K562 (cell line): ENCODE data around the gene CCDC32. TPM values are rescaled to one million over a fixed set of nuclear protein-coding genes. Genes with fewer than 3 reads are reported as not detected.

Experiments
- DDX20 ChIP-seq: fragments of 450-650 bp; IDR thresholded peaks from 2 replicates; pipeline ENCODE4 v1.6.1; 2016; ENCODE audit warnings: missing genetic modification characterization, low read depth, mild to moderate bottlenecking, missing compliant biosample characterization, moderate library complexity
- JUND ChIP-seq, 2 experiments: IDR thresholded peaks; 2 replicates in 1 of 2; 3 replicates in 1 of 2; pipeline ENCODE4 v1.6.1; 2011; ENCODE audit warnings: borderline replicate concordance in 2 of 2, low read depth in 2 of 2, low read length in 2 of 2, improper control_type of control experiment in 1 of 2, missing biosample characterization in 1 of 2, missing genetic modification characterization in 1 of 2, missing genetic modification reagents in 1 of 2
- MNT ChIP-seq, 2 experiments: fragments of 450-650 bp; conservative IDR thresholded peaks; 2 replicates each; pipeline ENCODE4 v1.6.1; 2017; ENCODE audit warnings: mild to moderate bottlenecking in 2 of 2, moderate library complexity in 2 of 2
- SFPQ ChIP-seq: fragments of 200-400 bp; formaldehyde crosslinking; IDR thresholded peaks from 2 replicates; pipeline ENCODE4 v1.6.1; 2017; ENCODE audit warnings: mild to moderate bottlenecking, low read depth, low read length, moderate library complexity
- SIN3A ChIP-seq, 2 experiments: fragments of 150-350 bp in 1 of 2; IDR thresholded peaks; 2 replicates each; pipeline ENCODE4 v1.6.1; 2011 to 2016; ENCODE audit warnings: borderline replicate concordance in 2 of 2, low read depth in 2 of 2, low read length in 2 of 2, mild to moderate bottlenecking in 2 of 2, moderate library complexity in 2 of 2; ENCODE audit not compliant: control insufficient read depth in 1 of 2
- STAT6 ChIP-seq: sonication (generic); formaldehyde crosslinking; IDR thresholded peaks from 2 replicates; pipeline ENCODE4 v1.8.1; 2023; ENCODE audit warnings: mild to moderate bottlenecking, missing genetic modification reagents
- SUPT5H ChIP-seq: fragments of 450-650 bp; IDR thresholded peaks from 2 replicates; pipeline ENCODE4 v1.6.1; 2016
- TEAD1 ChIP-seq, 2 experiments: fragments of 450-650 bp in 1 of 2; sonication (generic) in 1 of 2; formaldehyde crosslinking; IDR thresholded peaks; 2 replicates each; pipeline versions ENCODE4 v1.4.0 to v1.8.0; 2020 to 2022; ENCODE audit warnings: mild to moderate bottlenecking in 2 of 2, missing genetic modification reagents in 1 of 2
- ZFX ChIP-seq: sonication (generic); formaldehyde crosslinking; IDR thresholded peaks from 2 replicates; pipeline ENCODE4 v1.8.0; 2022; ENCODE audit warnings: mild to moderate bottlenecking, missing genetic modification reagents, moderate library complexity
- ZNF124 ChIP-seq: sonication (generic); formaldehyde crosslinking; IDR thresholded peaks from 2 replicates; pipeline ENCODE4 v1.8.1; 2022; ENCODE audit warnings: missing genetic modification reagents
- polyA plus RNA-seq, 8 experiments: library from polyadenylated mRNA; depleted of rRNA in 4 of 8; stranded (reverse) in 5 of 8; unstranded in 3 of 8; fragments of >200 nt; fragmentation: Nextera tagmentation in 2 of 8; fragmentation: Illumina TruSeq in 1 of 8; extraction: Ambion mirVana in 2 of 8; extraction: Trizol in 1 of 8; gene quantifications; 2 replicates each; pipeline versions ENCODE4 v1.2.1 to v1.2.3, GENCODE V29; 2011 to 2014; ENCODE audit warnings: inconsistent platforms in 1 of 8, missing spikeins in 1 of 8
- total RNA-seq, 7 experiments: library from RNA; depleted of rRNA in 6 of 7; stranded (reverse); fragments of >200 nt in 6 of 7; fragmentation: Illumina TruSeq in 2 of 7; extraction: Trizol in 2 of 7; gene quantifications; 2 replicates each; pipeline versions ENCODE4 v1.2.1 to v1.2.3, GENCODE V29; 2011 to 2021; ENCODE audit warnings: low replicate concordance in 1 of 7
- TF ChIP-seq, protein P1 (sequence below), 2 experiments: IDR thresholded peaks; 2 replicates each; pipeline ENCODE4 v1.6.1; 2011; ENCODE audit warnings: borderline replicate concordance in 1 of 2, control low read depth in 1 of 2, low read depth in 1 of 2, low read length in 1 of 2, mild to moderate bottlenecking in 1 of 2, mixed read lengths in 1 of 2, moderate library complexity in 1 of 2; ENCODE audit not compliant: insufficient read depth in 1 of 2, insufficient read length in 1 of 2, poor library complexity in 1 of 2, severe bottlenecking in 1 of 2; ENCODE audit errors: extremely low read depth in 1 of 2
- TF ChIP-seq, protein P2 (sequence below): sonication (generic); formaldehyde crosslinking; IDR thresholded peaks from 2 replicates; pipeline ENCODE4 v1.8.1; 2023; ENCODE audit warnings: mild to moderate bottlenecking, missing genetic modification reagents

The CCDC32 gene
- total and polyA plus RNA-seq, 9 of the 15 experiments (the other 6 are each of a cell fraction or from before 2014, with no cell fraction given) = 22.2 to 94.8 (median 37.1) TPM

- TF ChIP-seq SFPQ (no peak), DDX20 (tag) (no peak), ZFX (peak; percentile 99), TEAD1 (CRISPR knock-in tag; IDR thresholded peaks at IDR 0.05) (peak in 1 of 2 experiments; percentile 88; a peak in 2 of 4 replicates), ZNF124 (CRISPR knock-in tag) (no peak), JUND (IDR thresholded peaks at IDR 0.05; ENCODE audit: borderline replicate concordance, low read depth, low read length) (peak; percentile 36; the same call in 1 of the 2 replicates), JUND (tag; IDR thresholded peaks at IDR 0.05; ENCODE audit: borderline replicate concordance, low read depth, low read length) (no peak; the same call in 2 of the 3 replicates), SIN3A (IDR thresholded peaks at IDR 0.05; ENCODE audit: borderline replicate concordance in 2 of 2, control insufficient read depth in 1 of 2, low read depth in 2 of 2, low read length in 2 of 2) (0 out of 4 replicates have a peak, but pooled peaks of 1 of the 2 experiments have one; percentile 3), SUPT5H (peak; percentile 73), STAT6 (0 out of 2 replicates have a peak, but pooled peaks have one; percentile 30), MNT (conservative IDR thresholded peaks at IDR 0.05) (peak in 1 of 2 experiments; percentile 63; a peak in 2 of 4 replicates)
- TF ChIP-seq, protein P1, sequence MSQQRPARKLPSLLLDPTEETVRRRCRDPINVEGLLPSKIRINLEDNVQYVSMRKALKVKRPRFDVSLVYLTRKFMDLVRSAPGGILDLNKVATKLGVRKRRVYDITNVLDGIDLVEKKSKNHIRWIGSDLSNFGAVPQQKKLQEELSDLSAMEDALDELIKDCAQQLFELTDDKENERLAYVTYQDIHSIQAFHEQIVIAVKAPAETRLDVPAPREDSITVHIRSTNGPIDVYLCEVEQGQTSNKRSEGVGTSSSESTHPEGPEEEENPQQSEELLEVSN (IDR thresholded peaks at IDR 0.05; ENCODE audit: borderline replicate concordance in 1 of 2, extremely low read depth in 1 of 2, insufficient read depth in 1 of 2, insufficient read length in 1 of 2, low read depth in 1 of 2, low read length in 1 of 2, poor library complexity in 1 of 2, severe bottlenecking in 1 of 2) = peak; percentile 58 to 77
- TF ChIP-seq, protein P2, sequence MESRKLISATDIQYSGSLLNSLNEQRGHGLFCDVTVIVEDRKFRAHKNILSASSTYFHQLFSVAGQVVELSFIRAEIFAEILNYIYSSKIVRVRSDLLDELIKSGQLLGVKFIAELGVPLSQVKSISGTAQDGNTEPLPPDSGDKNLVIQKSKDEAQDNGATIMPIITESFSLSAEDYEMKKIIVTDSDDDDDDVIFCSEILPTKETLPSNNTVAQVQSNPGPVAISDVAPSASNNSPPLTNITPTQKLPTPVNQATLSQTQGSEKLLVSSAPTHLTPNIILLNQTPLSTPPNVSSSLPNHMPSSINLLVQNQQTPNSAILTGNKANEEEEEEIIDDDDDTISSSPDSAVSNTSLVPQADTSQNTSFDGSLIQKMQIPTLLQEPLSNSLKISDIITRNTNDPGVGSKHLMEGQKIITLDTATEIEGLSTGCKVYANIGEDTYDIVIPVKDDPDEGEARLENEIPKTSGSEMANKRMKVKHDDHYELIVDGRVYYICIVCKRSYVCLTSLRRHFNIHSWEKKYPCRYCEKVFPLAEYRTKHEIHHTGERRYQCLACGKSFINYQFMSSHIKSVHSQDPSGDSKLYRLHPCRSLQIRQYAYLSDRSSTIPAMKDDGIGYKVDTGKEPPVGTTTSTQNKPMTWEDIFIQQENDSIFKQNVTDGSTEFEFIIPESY (CRISPR knock-in tag) = peak; percentile 46
Observed at GRCh38 chr15:40511472-40512133, 53.2 kb downstream of the CCDC32 start (continued).
